Measurements from ENCODE around the gene PPFIBP1.
A peak's percentile ranks its signal among the peaks of the same experiment; 100 is the strongest.

DNA sequence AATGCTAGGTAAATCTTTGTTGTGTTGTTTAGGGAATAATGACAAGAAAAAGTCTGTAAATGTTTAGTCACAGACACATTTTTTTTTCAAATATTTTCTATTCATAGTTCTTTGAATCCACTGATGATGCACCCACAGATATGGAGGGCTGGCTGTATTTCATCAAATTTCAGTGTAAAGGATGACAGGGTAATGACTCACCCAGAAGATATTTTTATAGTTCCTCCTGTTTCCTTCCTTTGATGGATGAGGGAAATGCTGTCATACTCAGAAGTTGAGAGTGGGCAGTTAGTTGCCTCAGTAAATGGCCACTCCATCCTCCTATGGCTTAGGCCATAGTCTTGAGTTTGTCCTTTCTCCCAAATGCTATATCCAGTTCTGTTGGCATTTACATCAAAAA, 95.3 kb downstream of the PPFIBP1 start:
- TF ChIP-seq, protein P1, sequence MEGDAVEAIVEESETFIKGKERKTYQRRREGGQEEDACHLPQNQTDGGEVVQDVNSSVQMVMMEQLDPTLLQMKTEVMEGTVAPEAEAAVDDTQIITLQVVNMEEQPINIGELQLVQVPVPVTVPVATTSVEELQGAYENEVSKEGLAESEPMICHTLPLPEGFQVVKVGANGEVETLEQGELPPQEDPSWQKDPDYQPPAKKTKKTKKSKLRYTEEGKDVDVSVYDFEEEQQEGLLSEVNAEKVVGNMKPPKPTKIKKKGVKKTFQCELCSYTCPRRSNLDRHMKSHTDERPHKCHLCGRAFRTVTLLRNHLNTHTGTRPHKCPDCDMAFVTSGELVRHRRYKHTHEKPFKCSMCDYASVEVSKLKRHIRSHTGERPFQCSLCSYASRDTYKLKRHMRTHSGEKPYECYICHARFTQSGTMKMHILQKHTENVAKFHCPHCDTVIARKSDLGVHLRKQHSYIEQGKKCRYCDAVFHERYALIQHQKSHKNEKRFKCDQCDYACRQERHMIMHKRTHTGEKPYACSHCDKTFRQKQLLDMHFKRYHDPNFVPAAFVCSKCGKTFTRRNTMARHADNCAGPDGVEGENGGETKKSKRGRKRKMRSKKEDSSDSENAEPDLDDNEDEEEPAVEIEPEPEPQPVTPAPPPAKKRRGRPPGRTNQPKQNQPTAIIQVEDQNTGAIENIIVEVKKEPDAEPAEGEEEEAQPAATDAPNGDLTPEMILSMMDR (conservative IDR thresholded peaks at IDR 0.05; ENCODE audit: low read depth, low read length) = no peak
- TF ChIP-seq MAZ (IDR thresholded peaks at IDR 0.05; ENCODE audit: borderline replicate concordance, low read depth, low read length) = no peak
- no peak for TF ChIP-seq BHLHE40 (IDR thresholded peaks at IDR 0.05; ENCODE audit: low read depth, low read length)
- peak; percentile 62; the same call in 1 of the 2 replicates for TF ChIP-seq CEBPB (IDR thresholded peaks at IDR 0.05; ENCODE audit: low read depth, low read length)
- TF ChIP-seq RAD21 (IDR thresholded peaks at IDR 0.05; ENCODE audit: low read length) = no peak
- TF ChIP-seq POLR2A (IDR thresholded peaks at IDR 0.05; ENCODE audit: low read depth, low read length) = no peak
- TF ChIP-seq SMC3 (IDR thresholded peaks at IDR 0.05; ENCODE audit: low read depth, low read length) = no peak
- peak; percentile 74 for TF ChIP-seq FOS (IDR thresholded peaks at IDR 0.05; ENCODE audit: low read depth, low read length)
- TF ChIP-seq, protein P2, sequence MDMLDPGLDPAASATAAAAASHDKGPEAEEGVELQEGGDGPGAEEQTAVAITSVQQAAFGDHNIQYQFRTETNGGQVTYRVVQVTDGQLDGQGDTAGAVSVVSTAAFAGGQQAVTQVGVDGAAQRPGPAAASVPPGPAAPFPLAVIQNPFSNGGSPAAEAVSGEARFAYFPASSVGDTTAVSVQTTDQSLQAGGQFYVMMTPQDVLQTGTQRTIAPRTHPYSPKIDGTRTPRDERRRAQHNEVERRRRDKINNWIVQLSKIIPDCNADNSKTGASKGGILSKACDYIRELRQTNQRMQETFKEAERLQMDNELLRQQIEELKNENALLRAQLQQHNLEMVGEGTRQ (IDR thresholded peaks at IDR 0.05; ENCODE audit: low read depth, low read length) = no peak
- TF ChIP-seq MAFK (IDR thresholded peaks at IDR 0.05; ENCODE audit: low read depth, low read length) = no peak
- no peak for TF ChIP-seq MXI1 (IDR thresholded peaks at IDR 0.05; ENCODE audit: borderline replicate concordance, low read depth, low read length)
- TF ChIP-seq RCOR1 (IDR thresholded peaks at IDR 0.05; ENCODE audit: insufficient replicate concordance, low read length) = peak; percentile 35

Measured in IMR-90 (cell line).